Activated naive CD4-positive, alpha-beta T cell treated with anti-CD3 and anti-CD28 coated beads, Interleukin-2, amount 50 U/mL, for 24 hours (primary cell): ENCODE results near the gene TRAPPC2B.
A peak's percentile ranks its signal among the peaks of the same experiment; 100 is the strongest.
"Not testable (repeated sequence)": the region's sequence is repeated elsewhere in the genome, so short reads cannot be mapped to it uniquely, and the experiment has no call there.

Experiments used
- H3K27ac Mint-ChIP-seq: one replicate; pipeline ENCODE4 v1.8.0; 2021; ENCODE audit warnings: mild to moderate bottlenecking, mixed read lengths
- H3K27me3 Mint-ChIP-seq: one replicate; pipeline ENCODE4 v1.8.0; 2021; ENCODE audit warnings: mixed read lengths
- H3K36me3 Mint-ChIP-seq: one replicate; pipeline ENCODE4 v1.8.0; 2021; ENCODE audit warnings: mixed read lengths
- H3K4me1 Mint-ChIP-seq: one replicate; pipeline ENCODE4 v1.8.0; 2021; ENCODE audit warnings: mixed read lengths
- H3K4me3 Mint-ChIP-seq: one replicate; pipeline ENCODE4 v1.8.0; 2021; ENCODE audit warnings: mild to moderate bottlenecking, mixed read lengths
- H3K9me3 Mint-ChIP-seq: one replicate; pipeline ENCODE4 v1.8.0; 2021; ENCODE audit warnings: mixed read lengths

The TRAPPC2B gene

GRCh38 chr19:57355916-57356315, 7.4 kb upstream of the TRAPPC2B start:
- Mint-ChIP-seq H3K27ac (no peak overlapping the region), H3K9me3 (peaks cover 25% of the 10 kb centered on the region), H3K27me3 (no peaks in the 10 kb centered on the region), H3K36me3 (peaks cover 67% of the 10 kb centered on the region), H3K4me1 (peaks cover 28% of the 10 kb centered on the region), H3K4me3 (no peak overlapping the region)

DNA sequence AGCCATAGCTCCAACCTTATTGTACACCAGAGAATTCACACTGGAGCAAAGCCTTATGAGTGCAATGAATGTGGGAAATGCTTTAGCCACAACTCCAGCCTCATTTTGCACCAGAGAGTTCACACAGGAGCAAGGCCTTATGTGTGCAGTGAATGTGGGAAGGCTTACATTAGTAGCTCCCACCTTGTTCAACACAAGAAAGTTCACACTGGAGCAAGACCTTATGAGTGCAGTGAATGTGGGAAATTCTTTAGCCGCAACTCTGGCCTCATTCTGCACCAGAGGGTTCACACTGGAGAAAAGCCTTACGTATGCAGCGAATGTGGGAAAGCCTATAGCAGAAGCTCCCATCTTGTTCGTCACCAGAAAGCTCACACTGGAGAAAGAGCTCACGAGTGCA, 5.9 kb upstream of the TRAPPC2B start:
- H3K27ac Mint-ChIP-seq, result no peak overlapping the region
- peaks cover 14% of the 10 kb centered on the region for H3K4me1 Mint-ChIP-seq
- no peak overlapping the region for H3K4me3 Mint-ChIP-seq
- peaks cover 62% of the 10 kb centered on the region for H3K36me3 Mint-ChIP-seq
- H3K27me3 Mint-ChIP-seq, result no peaks in the 10 kb centered on the region
- peaks cover 22% of the 10 kb centered on the region for H3K9me3 Mint-ChIP-seq

GRCh38 chr19:57359300-57359699, 4.1 kb upstream of the TRAPPC2B start:
- H3K4me1 Mint-ChIP-seq, result peaks cover 21% of the 10 kb centered on the region
- H3K36me3 Mint-ChIP-seq, result peaks cover 53% of the 10 kb centered on the region
- no peak overlapping the region for H3K27ac Mint-ChIP-seq
- H3K9me3 Mint-ChIP-seq, result peaks cover 18% of the 10 kb centered on the region
- H3K27me3 Mint-ChIP-seq, result no peaks in the 10 kb centered on the region
- no peak overlapping the region for H3K4me3 Mint-ChIP-seq

GRCh38 chr19:57362419-57362818, 932 bp upstream of the TRAPPC2B start:
- peaks cover 21% of the 10 kb centered on the region for H3K4me1 Mint-ChIP-seq
- H3K27me3 Mint-ChIP-seq, result no peaks in the 10 kb centered on the region
- peak overlapping the region; percentile 98 for H3K27ac Mint-ChIP-seq
- peaks cover 32% of the 10 kb centered on the region for H3K36me3 Mint-ChIP-seq
- H3K4me3 Mint-ChIP-seq, result peak overlapping the region; percentile 94
- H3K9me3 Mint-ChIP-seq, result peaks cover 9% of the 10 kb centered on the region

- Mint-ChIP-seq H3K4me1 (peaks cover 21% of the 10 kb centered on the region), H3K27ac (peak overlapping the region; percentile 86), H3K27me3 (no peaks in the 10 kb centered on the region), H3K36me3 (peaks cover 33% of the 10 kb centered on the region), H3K4me3 (peak overlapping the region; percentile 94), H3K9me3 (peaks cover 12% of the 10 kb centered on the region)
Measured at GRCh38 chr19:57363688-57364181, 384 bp downstream of the TRAPPC2B start.

GRCh38 chr19:57366776-57367175, 3.4 kb downstream of the TRAPPC2B start:
- H3K4me1 Mint-ChIP-seq, result peaks cover 21% of the 10 kb centered on the region
- H3K9me3 Mint-ChIP-seq, result peaks cover 20% of the 10 kb centered on the region
- peak overlapping the region; percentile 11 for H3K4me3 Mint-ChIP-seq
- no peak overlapping the region for H3K27ac Mint-ChIP-seq
- H3K27me3 Mint-ChIP-seq, result no peaks in the 10 kb centered on the region
- peaks cover 42% of the 10 kb centered on the region for H3K36me3 Mint-ChIP-seq

DNA sequence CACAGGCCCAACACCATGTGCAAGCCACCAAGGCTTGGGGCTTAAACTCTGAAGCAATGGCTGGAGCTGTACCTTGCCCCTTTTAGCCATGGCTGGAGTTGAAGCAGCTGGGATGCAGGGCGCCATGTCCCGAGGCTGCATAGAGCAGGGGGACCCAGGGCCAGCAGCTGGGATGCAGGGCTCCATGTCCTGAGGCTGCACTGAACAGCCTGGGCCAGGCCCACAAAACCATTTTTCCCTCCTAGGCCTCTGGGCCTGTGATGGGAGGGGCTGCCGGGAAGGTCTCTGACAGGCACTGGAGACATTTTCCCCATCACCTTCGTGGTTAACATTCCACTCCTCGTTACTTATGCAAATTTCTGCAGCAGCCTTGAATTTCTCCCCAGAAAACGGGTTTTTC, 10.8 kb downstream of the TRAPPC2B start:
- Mint-ChIP-seq H3K4me1 (no peaks in the 10 kb centered on the region), H3K36me3 (peaks cover 67% of the 10 kb centered on the region), H3K27me3 (no peaks in the 10 kb centered on the region), H3K9me3 (peaks cover 20% of the 10 kb centered on the region), H3K4me3 (no peak overlapping the region), H3K27ac (no peak overlapping the region)

- not testable (repeated sequence) for H3K4me3 Mint-ChIP-seq, H3K4me1 Mint-ChIP-seq, H3K27ac Mint-ChIP-seq, H3K27me3 Mint-ChIP-seq
- peaks cover 69% of the 10 kb centered on the region for H3K36me3 Mint-ChIP-seq
- peaks cover 21% of the 10 kb centered on the region for H3K9me3 Mint-ChIP-seq
Measured at GRCh38 chr19:57374647-57375046, 11.3 kb downstream of the TRAPPC2B start.

DNA sequence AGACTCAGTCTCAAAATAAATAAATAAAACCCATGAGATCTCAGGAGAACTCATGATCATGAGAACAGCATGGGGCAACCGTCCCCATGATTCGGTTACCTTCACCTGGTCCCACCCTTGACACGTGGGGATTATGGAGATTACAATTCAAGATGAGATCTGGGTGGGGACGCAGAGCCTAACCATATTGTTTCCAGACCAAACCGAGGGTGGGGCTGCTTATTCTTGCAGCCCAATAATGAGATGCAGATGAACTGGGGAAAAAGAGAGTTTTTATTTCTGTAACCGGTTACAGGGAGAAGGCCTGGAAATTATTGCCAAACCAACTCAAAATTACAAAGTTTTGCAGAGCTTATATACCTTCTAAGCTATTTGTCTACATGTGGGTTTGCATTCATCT, 12.8 kb downstream of the TRAPPC2B start:
- peaks cover 26% of the 10 kb centered on the region for H3K9me3 Mint-ChIP-seq
- H3K27ac Mint-ChIP-seq, result no peak overlapping the region
- H3K4me3 Mint-ChIP-seq, result no peak overlapping the region
- H3K4me1 Mint-ChIP-seq, result no peaks in the 10 kb centered on the region
- H3K27me3 Mint-ChIP-seq, result no peaks in the 10 kb centered on the region
- H3K36me3 Mint-ChIP-seq, result peaks cover 62% of the 10 kb centered on the region

DNA sequence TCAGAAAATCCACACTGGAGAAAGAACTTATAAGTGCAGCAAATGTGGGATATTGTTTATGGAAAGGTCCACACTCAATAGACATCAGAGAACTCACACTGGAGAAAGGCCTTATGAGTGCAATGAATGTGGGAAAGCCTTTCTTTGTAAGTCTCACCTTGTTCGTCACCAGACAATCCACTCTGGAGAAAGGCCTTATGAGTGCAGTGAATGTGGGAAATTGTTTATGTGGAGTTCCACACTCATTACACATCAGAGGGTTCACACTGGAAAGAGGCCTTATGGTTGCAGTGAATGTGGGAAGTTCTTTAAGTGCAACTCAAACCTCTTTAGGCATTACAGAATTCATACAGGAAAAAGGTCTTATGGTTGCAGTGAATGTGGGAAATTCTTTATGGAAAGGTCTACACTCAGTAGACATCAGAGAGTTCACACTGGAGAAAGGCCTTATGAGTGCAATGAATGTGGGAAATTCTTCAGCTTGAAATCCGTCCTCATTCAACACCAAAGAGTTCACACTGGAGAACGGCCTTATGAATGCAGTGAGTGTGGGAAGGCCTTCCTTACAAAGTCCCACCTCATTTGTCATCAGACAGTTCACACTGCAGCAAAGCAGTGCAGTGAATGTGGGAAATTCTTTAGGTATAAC, 14.3 kb downstream of the TRAPPC2B start:
- H3K27ac Mint-ChIP-seq, result no peak overlapping the region
- H3K36me3 Mint-ChIP-seq, result peaks cover 49% of the 10 kb centered on the region
- H3K9me3 Mint-ChIP-seq, result peaks cover 21% of the 10 kb centered on the region
- no peaks in the 10 kb centered on the region for H3K27me3 Mint-ChIP-seq
- no peaks in the 10 kb centered on the region for H3K4me1 Mint-ChIP-seq
- H3K4me3 Mint-ChIP-seq, result no peak overlapping the region

GRCh38 chr19:57380923-57381322, 17.6 kb downstream of the TRAPPC2B start:
- Mint-ChIP-seq H3K27me3 (no peaks in the 10 kb centered on the region), H3K27ac (no peak overlapping the region), H3K4me1 (no peaks in the 10 kb centered on the region), H3K36me3 (peaks cover 27% of the 10 kb centered on the region), H3K9me3 (peaks cover 12% of the 10 kb centered on the region), H3K4me3 (no peak overlapping the region)

GRCh38 chr19:57382806-57383488, 19.6 kb downstream of the TRAPPC2B start:
- Mint-ChIP-seq H3K4me3 (no peak overlapping the region), H3K36me3 (peaks cover 18% of the 10 kb centered on the region), H3K4me1 (no peaks in the 10 kb centered on the region), H3K9me3 (peaks cover 12% of the 10 kb centered on the region), H3K27me3 (no peaks in the 10 kb centered on the region), H3K27ac (no peak overlapping the region)

GRCh38 chr19:57389194-57389729, 25.9 kb downstream of the TRAPPC2B start:
- Mint-ChIP-seq H3K27me3 (no peaks in the 10 kb centered on the region), H3K36me3 (peaks cover 36% of the 10 kb centered on the region), H3K4me3 (peak overlapping the region; percentile 94), H3K9me3 (peaks cover 3% of the 10 kb centered on the region), H3K27ac (peak overlapping the region; percentile 94), H3K4me1 (peaks cover 38% of the 10 kb centered on the region)

DNA sequence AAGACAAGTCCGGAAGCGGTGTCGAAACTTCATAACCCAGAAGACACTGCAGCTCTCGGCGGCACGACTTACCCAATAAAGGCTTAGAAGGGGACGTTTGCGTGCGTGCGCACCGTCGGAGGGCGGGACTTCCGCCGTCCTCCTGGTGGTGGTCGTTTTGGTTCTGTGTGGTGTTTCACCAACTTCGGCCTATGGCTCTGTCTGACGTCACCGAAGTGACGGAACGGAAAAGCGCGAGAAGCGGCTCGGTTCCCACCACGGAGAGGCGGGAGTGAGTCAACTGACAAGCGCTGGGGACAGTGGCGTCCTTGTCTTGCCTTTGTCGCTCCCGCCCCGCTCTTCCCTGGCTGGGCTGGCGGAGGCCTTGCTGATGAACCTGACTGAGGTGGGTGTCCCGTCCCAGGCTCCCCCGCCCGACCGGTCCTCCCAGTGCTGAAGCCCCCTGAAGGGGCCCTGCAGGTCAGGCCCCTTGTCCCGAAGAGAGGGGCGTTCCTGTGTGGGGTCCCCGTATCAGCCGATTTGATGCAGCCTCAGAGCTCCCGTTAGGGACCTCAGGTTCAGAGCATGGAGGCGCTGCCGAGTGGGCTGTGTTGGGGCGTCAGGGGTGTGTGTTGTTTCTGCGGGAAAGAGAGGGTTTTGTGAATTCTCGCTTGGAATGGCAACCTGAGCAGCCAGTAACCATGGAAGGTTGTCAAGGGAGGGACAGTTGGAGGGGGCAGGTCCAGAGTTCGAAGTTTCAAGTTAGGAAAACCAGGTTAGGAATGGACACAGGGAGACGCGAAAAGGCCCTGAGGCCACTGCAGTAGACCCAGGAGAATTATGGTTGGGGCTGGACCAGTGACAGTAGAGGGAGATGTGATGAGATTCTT, 26.6 kb downstream of the TRAPPC2B start, which contains the start of gene ZNF548:
TSS of gene ZNF548 (plus strand) at position 125 of the 869 bp plus-strand sequence. CDS start at position 371, 246 bp downstream.
- Mint-ChIP-seq H3K27ac (peak within 1 kb of the TSS; percentile 94), H3K4me3 (peak within 1 kb of the TSS; percentile 94), H3K27me3 (no peaks in the 10 kb centered on the region), H3K36me3 (peaks cover 43% of the 10 kb centered on the region), H3K4me1 (peaks cover 45% of the 10 kb centered on the region), H3K9me3 (peaks cover 8% of the 10 kb centered on the region)

DNA sequence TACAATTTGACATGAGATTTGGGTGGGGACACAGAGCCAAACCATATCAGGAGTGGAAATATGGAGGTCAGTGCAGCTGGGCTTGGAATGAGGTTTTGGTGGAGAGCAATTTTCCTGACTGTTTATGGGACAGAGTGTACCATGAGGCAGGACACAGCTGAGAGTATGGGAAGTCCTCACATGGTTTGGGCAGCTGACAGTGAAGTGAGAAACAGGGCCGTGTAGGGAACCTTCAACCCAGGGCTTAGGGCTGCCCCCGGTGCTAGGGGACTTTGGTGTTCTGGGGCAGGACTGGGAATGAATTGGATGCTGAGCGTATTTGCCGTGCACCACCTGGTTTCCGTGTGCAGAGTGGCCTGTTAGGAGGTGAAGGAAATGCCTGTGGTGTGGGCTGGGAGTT, 32.4 kb downstream of the TRAPPC2B start:
- Mint-ChIP-seq H3K27me3 (no peaks in the 10 kb centered on the region), H3K9me3 (peaks cover 15% of the 10 kb centered on the region), H3K4me3 (no peak overlapping the region), H3K36me3 (peaks cover 84% of the 10 kb centered on the region), H3K4me1 (peaks cover 31% of the 10 kb centered on the region), H3K27ac (no peak overlapping the region)
